HG02981 (cell line): ENCODE data around the gene NODAL.

Experiments
- ATAC-seq: cut with Tn5 transposase; IDR thresholded peaks from one replicate; pipeline ENCODE4 v1.9.1; 2021; ENCODE audit warnings: mild to moderate bottlenecking, moderate library complexity; ENCODE audit not compliant: unreplicated experiment

The NODAL gene

GRCh38 chr10:70465278-70465677, 23.8 kb upstream of the NODAL start:
- ATAC-seq = no peak

- ATAC-seq = no peak
These were observed 21.0 kb upstream of the NODAL start for GRCh38 chr10:70462349-70462984.

- ATAC-seq = peak; percentile 51
These were observed 20.2 kb upstream of the NODAL start for GRCh38 chr10:70461397-70462348.

DNA sequence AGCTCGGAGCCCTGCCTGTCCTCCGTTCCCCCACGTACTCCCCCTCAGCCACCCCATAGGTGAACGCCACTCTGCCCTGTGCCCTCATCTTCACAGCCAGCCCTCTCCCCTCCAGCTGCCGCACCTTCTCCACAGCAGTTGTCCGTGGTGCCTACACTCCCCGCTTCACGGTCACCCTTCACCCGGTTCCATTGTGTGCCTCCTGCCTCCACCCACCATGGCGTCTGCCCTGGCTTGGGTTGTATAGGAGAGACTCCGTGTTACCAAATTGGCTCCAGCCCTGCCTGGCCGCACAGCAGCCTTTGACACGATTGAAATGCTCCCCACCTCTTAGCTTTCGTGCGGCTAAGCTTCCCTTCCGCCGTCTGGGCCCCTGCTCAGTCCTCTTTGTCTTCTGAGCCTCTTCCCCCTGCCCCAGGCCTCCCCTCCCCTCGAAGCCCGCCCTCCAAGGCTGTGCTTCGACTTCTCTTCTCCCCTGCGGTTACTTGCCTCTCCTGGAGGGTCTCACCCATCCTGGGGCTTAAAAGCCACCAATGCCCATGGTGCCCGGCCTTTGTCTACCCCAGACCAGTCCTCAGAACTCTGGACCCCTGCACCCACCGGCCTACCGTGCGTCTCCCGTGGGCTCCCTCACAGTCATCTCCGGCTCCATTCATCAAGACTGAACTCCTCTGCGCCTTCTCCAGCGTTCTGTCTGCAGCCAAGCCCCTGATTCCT, 18.5 kb upstream of the NODAL start:
- no peak for ATAC-seq

GRCh38 chr10:70459061-70459773, 17.7 kb upstream of the NODAL start:
- no peak for ATAC-seq

GRCh38 chr10:70458329-70459060, 17.0 kb upstream of the NODAL start:
- ATAC-seq = no peak

GRCh38 chr10:70457759-70458305, 16.4 kb upstream of the NODAL start:
- ATAC-seq = no peak

DNA sequence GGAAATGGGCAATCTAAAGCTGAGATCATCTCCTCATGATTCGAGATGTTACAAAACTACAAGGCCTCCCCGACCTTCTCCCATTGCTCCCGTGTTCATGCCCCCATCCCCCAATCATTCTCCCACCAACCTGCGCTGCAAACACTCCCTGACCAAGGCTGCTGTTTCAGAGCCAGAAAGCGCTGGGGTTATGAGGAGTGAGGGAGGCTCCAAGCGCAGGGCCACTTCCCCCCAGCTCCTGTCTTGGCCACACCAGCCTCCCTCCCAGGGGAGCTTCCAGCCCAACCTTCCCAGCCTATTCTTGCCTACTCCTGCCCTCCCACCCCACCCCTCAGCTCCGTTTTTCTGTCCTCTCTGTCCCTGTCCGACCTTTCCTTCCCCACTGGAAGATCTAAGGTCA, 14.7 kb upstream of the NODAL start:
- ATAC-seq = no peak

- ATAC-seq = no peak
These were observed 13.7 kb upstream of the NODAL start for GRCh38 chr10:70455213-70455630.

- ATAC-seq = no peak
These were observed 6.8 kb upstream of the NODAL start for GRCh38 chr10:70448236-70448635.

DNA sequence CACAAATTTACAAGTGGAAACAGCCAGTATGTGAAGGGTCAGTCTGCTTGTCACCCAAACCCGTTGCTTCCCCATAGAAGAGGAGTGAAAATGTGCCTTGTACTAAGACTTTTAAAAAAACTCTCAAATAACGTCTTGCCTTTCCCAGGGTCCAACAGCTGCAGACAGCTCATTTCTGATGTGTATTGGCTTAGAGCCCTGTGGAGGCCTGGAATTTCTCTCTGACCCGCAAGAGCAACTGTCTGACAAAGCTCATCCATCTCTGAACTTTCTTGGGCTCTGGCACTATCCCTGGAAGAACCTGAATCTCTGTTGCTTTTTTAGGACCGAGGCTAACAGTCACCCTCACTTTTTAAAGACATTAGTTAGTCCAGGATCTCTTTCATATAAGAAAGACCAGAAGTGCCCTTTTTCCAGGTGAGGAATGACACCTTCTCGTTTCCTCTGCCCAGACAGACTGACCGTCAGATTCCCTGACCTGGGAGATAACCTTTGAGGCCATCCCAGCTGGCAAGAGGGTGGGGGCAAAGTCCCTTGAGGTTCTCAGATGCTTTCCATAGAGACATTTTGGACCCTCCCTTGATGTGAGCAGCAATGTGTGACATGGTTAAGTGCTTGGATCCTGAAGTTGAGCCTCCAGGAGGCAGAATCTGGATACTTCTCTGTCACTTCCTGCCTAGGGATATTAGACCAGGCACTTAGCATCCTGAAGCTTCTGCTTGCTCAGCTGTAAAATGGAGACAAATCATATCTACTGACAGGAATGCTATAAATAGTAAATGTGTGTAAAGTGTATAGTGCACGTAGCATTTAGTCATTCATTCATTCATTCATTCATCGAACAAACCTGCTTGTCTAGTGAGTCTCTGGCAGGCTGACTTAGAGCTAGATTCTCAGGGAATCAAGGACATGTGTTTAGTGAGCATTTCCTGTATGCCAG, 4.5 kb upstream of the NODAL start:
- ATAC-seq = no peak

GRCh38 chr10:70444744-70445143, 3.3 kb upstream of the NODAL start:
- ATAC-seq = no peak

DNA sequence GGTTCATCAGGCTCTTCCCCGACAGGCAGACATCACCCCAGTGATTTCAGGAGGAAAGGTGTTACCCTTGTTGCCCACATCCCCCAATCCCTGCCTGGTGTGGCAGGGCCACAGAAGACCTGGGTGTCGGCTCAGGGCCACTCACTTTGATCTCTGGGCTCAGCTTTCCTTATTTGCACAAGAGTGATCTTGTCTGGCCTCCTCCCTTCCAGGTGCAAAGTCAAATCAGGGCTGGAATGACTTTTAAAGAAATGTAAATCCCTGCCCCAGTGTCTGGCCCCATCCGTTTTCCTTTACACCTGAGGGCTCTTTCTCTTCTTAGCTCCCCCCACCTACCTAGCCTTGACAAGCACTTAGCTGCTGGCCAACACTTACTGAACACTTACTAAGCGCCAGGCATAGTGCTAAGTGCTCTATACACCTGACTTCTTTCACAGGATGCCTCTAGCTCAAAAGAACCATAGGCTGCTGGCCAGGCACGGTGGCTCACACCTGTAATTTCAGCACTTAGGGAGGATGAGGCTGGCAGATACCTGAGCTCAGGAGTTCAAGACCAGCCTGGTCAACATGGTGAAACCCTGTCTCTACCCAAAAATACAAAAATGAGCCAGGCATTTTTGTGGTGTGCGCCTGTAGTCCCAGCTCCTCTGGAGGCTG, 979 bp upstream of the NODAL start:
- no peak for ATAC-seq

DNA sequence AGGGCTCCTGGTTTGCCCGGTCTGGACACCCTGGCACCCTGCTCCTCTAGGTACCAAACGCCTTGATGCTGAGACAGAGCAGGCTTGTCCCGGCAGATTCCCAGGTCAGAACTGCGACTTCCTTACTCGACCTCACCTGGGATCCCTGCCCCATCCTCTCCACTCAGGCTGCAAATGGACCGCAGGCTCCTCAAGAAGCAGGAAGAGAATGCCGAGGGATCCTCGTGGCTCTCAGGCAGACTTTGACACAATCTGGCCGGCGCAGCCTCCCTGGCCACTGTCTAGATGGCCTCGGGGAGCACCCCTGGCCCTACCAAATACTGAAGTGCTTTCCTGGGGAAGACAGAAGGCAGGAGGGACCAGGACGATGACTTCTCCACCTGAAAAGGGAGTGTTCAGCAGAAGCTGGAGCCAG, 421 bp upstream of the NODAL start:
- no peak for ATAC-seq

GRCh38 chr10:70440296-70441160, 953 bp downstream of the NODAL start:
- ATAC-seq = no peak

- no peak for ATAC-seq
These were observed 3.8 kb downstream of the NODAL start for GRCh38 chr10:70437721-70438120.
